Adrenal gland (tissue), 12 donors: ENCODE data around the gene GEMIN4. TPM values are rescaled to one million over a fixed set of nuclear protein-coding genes. Genes with fewer than 3 reads are reported as not detected.

Experiments used
- DNase-seq, 7 donors: peaks; one replicate each; pipeline ENCODE4 v3.0.0-alpha.2; 2019 to 2020
- H3K27ac ChIP-seq, 5 donors: fragments of 200-600 bp; sonication (generic) in 4 of 5; 1 replicate in 3 of 5; 2 replicates in 2 of 5; pipeline versions ENCODE4 v1.5.1 to v1.8.0; 2016 to 2020; ENCODE audit warnings: mild to moderate bottlenecking in 1 of 5
- H3K27me3 ChIP-seq: fragments of 200-600 bp; 2 replicates; pipeline ENCODE4 v1.8.0; 2021
- H3K36me3 ChIP-seq, 2 donors: fragments of 200-600 bp; replicated peaks in 1 of 2; 1 replicate in 1 of 2; 2 replicates in 1 of 2; pipeline versions ENCODE4 v1.5.1 to v1.8.0; 2018 to 2022
- H3K4me1 ChIP-seq, 2 donors: fragments of 200-600 bp; replicated peaks in 1 of 2; 1 replicate in 1 of 2; 2 replicates in 1 of 2; pipeline versions ENCODE4 v1.5.1 to v1.8.0; 2018 to 2021
- H3K4me3 ChIP-seq, 4 donors: fragments of 200-600 bp; sonication (generic) in 3 of 4; one replicate each; pipeline ENCODE4 v1.5.1; 2016 to 2018
- H3K9me3 ChIP-seq, 3 donors: fragments of 200-600 bp; sonication (generic) in 1 of 3; replicated peaks in 1 of 3; 1 replicate in 2 of 3; 2 replicates in 1 of 3; pipeline versions ENCODE4 v1.5.1 to v1.8.0; 2016 to 2021
- POLR2A ChIP-seq, 2 donors: fragments of 450-650 bp; IDR thresholded peaks; one replicate each; pipeline ENCODE4 v1.6.1; 2017; ENCODE audit warnings: antibody characterized with exemption in 2 of 2, mild to moderate bottlenecking in 2 of 2, moderate library complexity in 1 of 2
- WGBS, 4 donors: extraction: QIAGEN DNeasy Blood & Tissue Kit in 2 of 4; methylation state at CpG; one replicate each; pipeline versions ENCODE4 v1.1.5 to v1.1.7; 2013 to 2017; 5-methylcytosine and 5-hydroxymethylcytosine counted together
- intact Hi-C, 2 donors: fragments of 100-400 bp; cut with DNase I; formaldehyde crosslinking; loops; one replicate each; pipeline versions ENCODE4 v1.14.1 to v1.15.0; 2022 to 2023
- polyA plus RNA-seq, 3 donors: library from polyadenylated mRNA; stranded (reverse); fragments of 200-250 nt in 2 of 3; fragments of 350-450 nt in 1 of 3; fragmentation: Illumina TruSeq in 1 of 3; extraction: RNeasy Lipid Tissue Mini Kit (QIAGEN cat#74804) in 1 of 3; gene quantifications; one replicate each; pipeline ENCODE4 v1.2.3, GENCODE V29; 2013 to 2014
- total RNA-seq, 9 donors: library from RNA; depleted of rRNA in 4 of 9; stranded (reverse); fragments of >200 nt in 4 of 9; fragments of 120-200 nt in 1 of 9; fragmentation: NEBNext Ultra II Directional in 1 of 9; extraction: Animal tissue kit (Norgen Biotek cat#: 25700) in 1 of 9; gene quantifications; one replicate each; pipeline versions ENCODE4 v1.1.0 to v1.2.4, GENCODE V29; 2013 to 2023
- TF ChIP-seq, protein P1 (sequence below), 6 experiments: fragments of 450-650 bp in 4 of 6; fragments of 200-600 bp in 2 of 6; sonication (generic) in 1 of 6; IDR thresholded peaks; 1 replicate in 5 of 6; 2 replicates in 1 of 6; pipeline versions ENCODE4 v1.5.1 to v1.8.0; 2016 to 2021; ENCODE audit warnings: antibody characterized with exemption in 6 of 6, mild to moderate bottlenecking in 2 of 6, moderate library complexity in 1 of 6
- donor health status: healthy with polysubstance abuse.
- donor health status: Bipolar disorder and iron deficiency.
- donor health status: DM: yes; HTN: yes; CAD: no.
- donor health status: DM: no; HTN: no; CAD: no.
- donor health status: DM: no; HTN: no; CAD: no.
- donor health status: DM: yes; HTN: yes; CAD: no.

GEMIN4 gene
- total and polyA plus RNA-seq, 12 donors, result 5.3 to 22.8 (median 13.2) TPM

DNA sequence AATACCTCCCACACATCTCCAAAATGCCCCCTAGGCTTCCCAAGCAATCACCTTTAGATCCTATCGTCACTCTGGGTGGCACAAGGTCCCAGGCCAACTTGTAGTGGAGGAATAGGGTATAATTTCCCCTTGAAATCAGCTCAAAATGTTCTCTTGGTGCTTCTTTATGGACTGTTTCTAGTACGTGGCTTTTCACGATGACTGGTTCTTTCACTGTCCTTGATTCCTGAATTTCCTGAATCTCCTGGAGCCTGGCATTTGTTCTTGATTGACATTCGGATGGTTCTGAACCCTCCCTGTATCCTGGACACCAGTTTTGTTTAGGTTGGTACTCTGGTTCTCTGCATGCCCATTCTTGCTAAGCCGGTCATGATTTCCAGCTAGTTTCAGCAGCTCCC, 30.5 kb downstream of the GEMIN4 start:
- Histone ChIP-seq H3K9me3 (no peaks in the 10 kb centered on the region), H3K36me3 (no peaks in the 10 kb centered on the region), H3K27me3 (no peaks in the 10 kb centered on the region), H3K27ac (no peak overlapping the region), H3K4me1 (peaks cover 0 to under 1% of the 10 kb centered on the region in 2 donors), H3K4me3 (no peak overlapping the region)
- TF ChIP-seq, protein P1, sequence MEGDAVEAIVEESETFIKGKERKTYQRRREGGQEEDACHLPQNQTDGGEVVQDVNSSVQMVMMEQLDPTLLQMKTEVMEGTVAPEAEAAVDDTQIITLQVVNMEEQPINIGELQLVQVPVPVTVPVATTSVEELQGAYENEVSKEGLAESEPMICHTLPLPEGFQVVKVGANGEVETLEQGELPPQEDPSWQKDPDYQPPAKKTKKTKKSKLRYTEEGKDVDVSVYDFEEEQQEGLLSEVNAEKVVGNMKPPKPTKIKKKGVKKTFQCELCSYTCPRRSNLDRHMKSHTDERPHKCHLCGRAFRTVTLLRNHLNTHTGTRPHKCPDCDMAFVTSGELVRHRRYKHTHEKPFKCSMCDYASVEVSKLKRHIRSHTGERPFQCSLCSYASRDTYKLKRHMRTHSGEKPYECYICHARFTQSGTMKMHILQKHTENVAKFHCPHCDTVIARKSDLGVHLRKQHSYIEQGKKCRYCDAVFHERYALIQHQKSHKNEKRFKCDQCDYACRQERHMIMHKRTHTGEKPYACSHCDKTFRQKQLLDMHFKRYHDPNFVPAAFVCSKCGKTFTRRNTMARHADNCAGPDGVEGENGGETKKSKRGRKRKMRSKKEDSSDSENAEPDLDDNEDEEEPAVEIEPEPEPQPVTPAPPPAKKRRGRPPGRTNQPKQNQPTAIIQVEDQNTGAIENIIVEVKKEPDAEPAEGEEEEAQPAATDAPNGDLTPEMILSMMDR (IDR thresholded peaks at IDR 0.05), result no peak
- TF ChIP-seq POLR2A (IDR thresholded peaks at IDR 0.05), result no peak
- 52 to 64% (median 59%) methylated on average over 5 of the region's 5 CpGs for WGBS, 4 donors
- DNase-seq, result no peak
- intact Hi-C loops, result no loop called here

DNA sequence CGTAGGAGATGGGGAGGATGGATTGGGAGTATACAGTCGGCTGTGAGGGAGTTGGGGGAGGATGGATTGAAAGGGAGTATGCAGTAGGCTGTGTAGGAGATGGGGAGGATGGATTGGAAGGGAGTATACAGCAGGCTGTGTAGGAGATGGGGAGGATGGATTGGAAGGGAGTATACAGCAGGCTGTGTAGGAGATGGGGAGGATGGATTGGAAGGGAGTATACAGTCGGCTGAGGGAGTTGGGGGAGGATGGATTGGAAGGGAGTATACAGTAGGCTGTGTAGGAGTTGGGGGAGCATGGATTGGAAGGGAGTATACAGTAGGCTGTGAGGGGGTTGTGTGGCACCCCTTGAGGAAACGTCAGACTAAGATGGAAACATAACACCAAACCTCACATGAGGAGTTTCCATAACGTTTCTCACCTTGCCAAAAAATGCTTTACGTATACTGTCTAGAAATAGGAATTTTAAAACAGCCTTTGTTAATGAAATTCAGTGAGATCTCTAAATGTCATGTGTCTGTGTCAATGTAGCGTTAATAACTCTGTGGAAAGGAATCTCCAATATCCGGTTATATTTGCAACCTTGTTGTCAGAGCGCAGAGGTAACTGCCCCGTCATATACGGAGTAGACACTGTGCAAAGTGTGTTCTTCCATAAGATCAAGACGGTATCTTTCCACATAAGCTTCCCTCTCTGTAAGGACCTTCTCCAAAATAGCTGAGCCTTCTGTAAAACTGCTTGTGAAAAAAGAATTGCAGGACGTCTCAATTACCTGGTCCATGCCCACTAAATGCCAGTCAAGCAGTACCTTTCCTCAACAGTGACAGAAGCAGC, 31.1 kb downstream of the GEMIN4 start:
- H3K27me3 ChIP-seq, result no peaks in the 10 kb centered on the region
- intact Hi-C loops, result no loop called here
- no peaks in the 10 kb centered on the region for H3K9me3 ChIP-seq
- WGBS, 4 donors, result 80 to 84% (median 81%) methylated on average over 13 of the region's 13 CpGs
- DNase-seq, result no peak
- H3K27ac ChIP-seq, result no peak overlapping the region
- H3K4me3 ChIP-seq, result no peak overlapping the region
- peaks cover 0 to 6% of the 10 kb centered on the region in 2 donors for H3K4me1 ChIP-seq
- no peak for TF ChIP-seq POLR2A (IDR thresholded peaks at IDR 0.05)
- TF ChIP-seq, protein P1 (IDR thresholded peaks at IDR 0.05), result no peak
- H3K36me3 ChIP-seq, result no peaks in the 10 kb centered on the region

DNA sequence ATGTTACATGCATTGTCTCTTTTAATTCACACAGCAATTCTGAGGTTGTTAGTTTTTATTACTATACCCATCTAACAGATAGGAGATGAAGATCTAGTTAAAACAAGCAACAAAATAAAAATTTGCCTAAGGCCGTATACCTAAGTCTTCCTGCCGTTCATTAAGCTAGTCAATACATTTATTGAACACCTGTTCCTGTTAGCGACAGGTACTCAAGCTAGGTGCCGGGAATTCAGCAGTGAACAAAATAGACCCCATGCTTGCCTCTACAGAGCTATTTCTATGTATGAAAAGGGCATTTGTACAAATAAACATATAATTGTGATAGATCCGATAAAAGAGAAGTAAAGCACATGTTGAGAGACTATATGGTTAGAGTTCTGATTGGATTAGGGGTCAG, 34.0 kb downstream of the GEMIN4 start:
- no peak for TF ChIP-seq POLR2A (IDR thresholded peaks at IDR 0.05)
- TF ChIP-seq, protein P1 (IDR thresholded peaks at IDR 0.05), result no peak
- Histone ChIP-seq H3K27me3 (no peaks in the 10 kb centered on the region), H3K4me1 (peaks cover 9 to 21% of the 10 kb centered on the region in 2 donors), H3K9me3 (no peaks in the 10 kb centered on the region), H3K27ac (no peak overlapping the region), H3K4me3 (no peak overlapping the region), H3K36me3 (no peaks in the 10 kb centered on the region)
- DNase-seq, result no peak
- intact Hi-C loops, result loop anchor here in 1 of 2 donors (10.0 kb wide), 1 partner anchor 267 kb away; no protein-coding TSS in a partner anchor
- 92 to 96% (median 93%) methylated on average over 5 of the region's 5 CpGs for whole genome bisulfite sequencing, 4 donors

DNA sequence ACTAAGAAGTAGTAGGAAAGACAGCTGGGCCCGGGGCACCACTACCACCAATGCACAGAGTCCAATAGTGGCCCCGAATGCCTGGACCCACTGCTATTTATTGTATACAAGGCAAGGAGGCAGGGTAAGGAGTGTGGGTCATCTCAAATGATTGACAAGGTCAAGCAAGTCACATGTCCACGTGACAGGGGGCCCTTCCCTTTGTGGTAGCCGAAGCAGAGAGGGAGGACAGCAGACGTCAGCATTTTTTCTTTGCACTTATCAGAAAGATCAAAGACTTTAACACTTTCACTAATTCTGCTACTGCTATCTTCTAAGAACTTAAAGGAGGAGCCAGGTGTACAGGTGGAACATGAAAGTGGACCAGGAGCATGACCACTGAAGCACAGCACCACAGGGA, 43.9 kb downstream of the GEMIN4 start:
- Histone ChIP-seq H3K27me3 (no peaks in the 10 kb centered on the region), H3K36me3 (peaks cover 0 to 27% of the 10 kb centered on the region in 2 donors), H3K27ac (no peak overlapping the region), H3K4me3 (no peak overlapping the region), H3K4me1 (peaks cover 7 to 19% of the 10 kb centered on the region in 2 donors), H3K9me3 (no peaks in the 10 kb centered on the region)
- intact Hi-C loops, result no loop called here
- WGBS, 4 donors, result 45 to 58% (median 55%) methylated on average over 5 of the region's 5 CpGs
- DNase-seq, result no peak
- TF ChIP-seq POLR2A (IDR thresholded peaks at IDR 0.05), result no peak
- TF ChIP-seq, protein P1 (IDR thresholded peaks at IDR 0.05), result no peak
